Inflammatory macrophage (primary cell): Measurements from ENCODE around the gene ATP10B.

ENCODE experiments used
- DNase-seq, 2 donors: peaks; one replicate each; pipeline ENCODE4 v3.0.0-alpha.2; 2020 to 2022

The ATP10B gene

GRCh38 chr5:160547872-160548271 lies 304.1 kb downstream of the ATP10B start:
- no peak for DNase-seq

- no peak for DNase-seq
Observed at GRCh38 chr5:160547061-160547460, 304.9 kb downstream of the ATP10B start.

GRCh38 chr5:160545832-160546231 lies 306.2 kb downstream of the ATP10B start:
- no peak for DNase-seq

- no peak for DNase-seq
Observed at GRCh38 chr5:160543395-160543794, 308.6 kb downstream of the ATP10B start.

GRCh38 chr5:160542840-160543239 lies 309.2 kb downstream of the ATP10B start:
- DNase-seq, result no peak

- no peak for DNase-seq
Observed at GRCh38 chr5:160542281-160542680, 309.7 kb downstream of the ATP10B start.

- no peak for DNase-seq
Observed at GRCh38 chr5:160539431-160539830, 312.6 kb downstream of the ATP10B start.

- DNase-seq, result no peak
Observed at GRCh38 chr5:160537940-160538339, 314.1 kb downstream of the ATP10B start.

- DNase-seq, result no peak
Observed at GRCh38 chr5:160537116-160537515, 314.9 kb downstream of the ATP10B start.

GRCh38 chr5:160534914-160535313 lies 317.1 kb downstream of the ATP10B start:
- no peak for DNase-seq

- no peak for DNase-seq
Observed at GRCh38 chr5:160534125-160534524, 317.9 kb downstream of the ATP10B start.

GRCh38 chr5:160525471-160526261 lies 326.3 kb downstream of the ATP10B start:
- DNase-seq, result no peak

GRCh38 chr5:160524827-160525226 lies 327.2 kb downstream of the ATP10B start:
- DNase-seq, result no peak

- no peak for DNase-seq
Observed at GRCh38 chr5:160523502-160524163, 328.4 kb downstream of the ATP10B start.

- no peak for DNase-seq
Observed at GRCh38 chr5:160521392-160521663, 330.7 kb downstream of the ATP10B start.

- no peak for DNase-seq
Observed at GRCh38 chr5:160520609-160521391, 331.2 kb downstream of the ATP10B start.

GRCh38 chr5:160516696-160517530 lies 335.1 kb downstream of the ATP10B start:
- no peak for DNase-seq

- no peak for DNase-seq
Observed at GRCh38 chr5:160514866-160515265, 337.1 kb downstream of the ATP10B start.

GRCh38 chr5:160514191-160514590 lies 337.8 kb downstream of the ATP10B start:
- no peak for DNase-seq

GRCh38 chr5:160513485-160513884 lies 338.5 kb downstream of the ATP10B start:
- DNase-seq, result no peak
